ENCODE results near the gene POU3F1.

GRCh38 chr1:38093569-38094520 lies 47.3 kb upstream of the POU3F1 start:
- no peak for TF ChIP-seq POLR2AphosphoS5 (IDR thresholded peaks at IDR 0.05; ENCODE audit: low read depth, low read length)
- no peak for TF ChIP-seq POLR2A (IDR thresholded peaks at IDR 0.05; ENCODE audit: low read depth, low read length)
- TF ChIP-seq TAF1 (IDR thresholded peaks at IDR 0.05; ENCODE audit: low read depth, low read length): no peak
- TF ChIP-seq SPI1 (IDR thresholded peaks at IDR 0.05; ENCODE audit: low read depth, low read length): no peak
- no peak for TF ChIP-seq POU2F2 (IDR thresholded peaks at IDR 0.05; ENCODE audit: low read depth, low read length)
- TF ChIP-seq PAX5 (IDR thresholded peaks at IDR 0.05; ENCODE audit: insufficient read depth, low read length, severe bottlenecking): no peak
